HUES6 (cell line): ENCODE results near the gene MYRF.

Experiments
- H3K27ac ChIP-seq: 2 replicates; pipeline ENCODE4 v1.7.0; 2013; ENCODE audit warnings: low read depth, mild to moderate bottlenecking, low read length, inconsistent platforms
- H3K27me3 ChIP-seq: 2 replicates; pipeline ENCODE4 v1.6.1; 2013; ENCODE audit warnings: low read length; ENCODE audit not compliant: control insufficient read depth, insufficient read depth
- H3K36me3 ChIP-seq: 2 replicates; pipeline ENCODE4 v1.6.1; 2013; ENCODE audit warnings: low read length; ENCODE audit not compliant: control insufficient read depth, insufficient read depth
- H3K4me1 ChIP-seq: 2 replicates; pipeline ENCODE4 v1.6.1; 2013; ENCODE audit warnings: low read length; ENCODE audit not compliant: control insufficient read depth, insufficient read depth
- H3K4me3 ChIP-seq: 2 replicates; pipeline ENCODE4 v1.5.1; 2013; ENCODE audit warnings: low read depth, low read length
- H3K9ac ChIP-seq: one replicate; pipeline ENCODE4 v1.6.1; 2013; ENCODE audit warnings: mild to moderate bottlenecking, low read length
- H3K9me3 ChIP-seq: 2 replicates; pipeline ENCODE4 v1.6.1; 2013; ENCODE audit warnings: low read depth, low read length; ENCODE audit not compliant: control insufficient read depth, insufficient read depth

The MYRF gene

DNA sequence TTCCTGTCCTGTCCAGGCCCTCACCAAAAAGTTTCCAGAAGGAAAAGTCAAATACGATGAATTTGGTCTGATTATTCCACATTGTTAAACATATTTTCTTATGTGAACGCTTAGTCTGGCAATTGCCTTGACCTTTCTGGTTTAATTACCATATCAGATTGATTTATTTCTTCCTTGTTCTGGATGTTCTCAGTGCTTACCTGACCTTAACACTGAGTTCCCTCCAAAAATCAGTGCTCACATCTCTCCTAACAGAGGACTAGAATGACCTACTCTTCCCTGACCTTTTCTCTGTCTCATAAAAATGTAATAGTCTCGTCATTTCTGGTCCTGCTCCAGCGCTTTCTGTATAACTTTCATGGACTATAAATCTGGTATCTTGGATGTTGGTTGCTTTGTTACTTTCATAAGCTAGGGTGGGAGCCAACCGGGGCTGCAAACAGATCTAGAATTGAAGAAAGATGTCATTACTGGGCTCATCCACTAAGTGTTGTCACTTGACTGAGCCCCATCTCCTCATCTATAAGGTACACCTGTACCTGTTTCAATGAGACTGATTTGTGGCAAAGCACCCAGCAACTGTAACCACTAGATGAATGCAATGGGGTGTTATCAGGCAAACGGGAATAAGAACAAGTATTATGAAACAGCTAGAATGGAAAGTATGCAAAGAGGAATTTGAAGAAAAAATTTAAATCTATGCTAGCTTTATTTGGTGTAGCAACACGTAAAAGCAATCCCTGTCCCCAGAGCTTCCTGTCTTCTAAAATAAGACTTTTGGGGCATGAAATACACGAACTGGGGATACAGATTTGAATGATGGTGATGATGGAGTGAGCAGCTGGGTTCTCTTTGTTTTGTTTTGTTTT is 78.0 kb downstream of the MYRF start:
- no peak overlapping the region for H3K27ac ChIP-seq
- H3K27me3 ChIP-seq, result no peaks in the 10 kb centered on the region
- peak overlapping the region; percentile 98 for H3K9ac ChIP-seq
- no peaks in the 10 kb centered on the region for H3K9me3 ChIP-seq
- H3K36me3 ChIP-seq, result peaks cover 29% of the 10 kb centered on the region; the same call in 1 of the 2 replicates
- peaks cover 66% of the 10 kb centered on the region for H3K4me1 ChIP-seq
- peak overlapping the region; percentile 99 for H3K4me3 ChIP-seq

DNA sequence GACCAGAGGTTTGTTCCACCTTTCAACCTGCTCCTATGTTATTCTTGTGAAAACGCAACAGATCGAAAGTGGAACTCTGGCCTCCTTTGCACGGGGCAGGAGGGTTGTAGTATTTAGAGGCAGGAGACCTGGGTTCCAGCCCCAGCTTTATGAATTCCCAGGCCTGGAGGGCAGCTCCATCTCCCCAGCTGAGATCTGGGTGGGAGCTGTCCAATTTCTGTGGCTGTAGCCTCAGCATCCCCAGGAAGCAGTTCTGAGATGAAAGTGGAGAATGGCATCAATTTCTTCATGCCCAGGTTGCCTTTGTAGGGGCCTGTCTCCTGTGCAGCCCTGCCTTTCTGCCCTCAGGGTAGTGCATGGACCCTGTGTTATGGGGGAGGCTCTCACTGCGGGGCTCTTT is 79.8 kb downstream of the MYRF start:
- peaks cover 58% of the 10 kb centered on the region for H3K4me1 ChIP-seq
- H3K4me3 ChIP-seq, result no peak overlapping the region
- no peak overlapping the region for H3K27ac ChIP-seq
- H3K27me3 ChIP-seq, result no peaks in the 10 kb centered on the region
- H3K9ac ChIP-seq, result no peak overlapping the region
- H3K9me3 ChIP-seq, result no peaks in the 10 kb centered on the region
- H3K36me3 ChIP-seq, result peaks cover 32% of the 10 kb centered on the region

DNA sequence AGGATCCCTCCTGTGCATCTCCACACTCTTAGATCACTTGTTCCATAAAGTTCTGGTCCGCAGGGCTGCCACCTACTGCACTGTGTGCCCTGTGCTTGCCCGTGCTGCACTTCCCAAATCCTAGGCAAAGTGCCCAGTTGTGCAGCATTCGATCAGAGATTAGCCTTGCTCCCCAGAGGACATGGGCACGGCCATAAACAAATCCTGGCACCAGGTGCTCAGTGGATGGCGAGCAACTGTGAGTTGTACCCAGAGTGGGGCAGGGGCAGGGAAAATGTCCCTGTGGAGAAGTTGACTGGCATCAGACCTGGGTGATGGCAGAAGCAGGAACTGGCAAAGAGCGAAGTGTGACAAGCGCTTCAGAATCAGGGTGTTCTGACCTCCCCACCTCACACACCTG is 80.3 kb downstream of the MYRF start:
- Histone ChIP-seq H3K4me1 (peaks cover 57% of the 10 kb centered on the region), H3K9me3 (no peaks in the 10 kb centered on the region), H3K36me3 (peaks cover 37% of the 10 kb centered on the region), H3K27me3 (no peaks in the 10 kb centered on the region), H3K9ac (no peak overlapping the region), H3K27ac (no peak overlapping the region), H3K4me3 (no peak overlapping the region)

DNA sequence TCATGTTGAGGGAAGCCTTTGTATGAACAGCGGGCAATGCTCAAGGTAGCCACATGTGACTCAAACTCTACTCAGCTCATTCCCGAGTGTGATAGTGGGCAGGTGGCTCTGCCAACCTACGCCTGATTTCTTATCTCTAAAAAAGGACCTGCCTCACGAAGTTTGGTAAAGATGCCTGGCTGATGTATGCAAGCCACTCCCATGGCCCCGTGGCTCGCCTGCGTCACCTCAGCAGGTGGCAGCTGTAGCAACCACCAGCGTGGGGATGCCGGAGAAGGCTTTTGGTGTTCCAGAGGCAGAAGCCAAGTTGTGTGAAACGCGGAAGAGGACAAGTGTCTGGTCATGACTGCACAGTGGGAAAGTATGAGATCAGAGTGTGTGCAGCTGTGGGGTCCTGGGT is 81.0 kb downstream of the MYRF start:
- H3K4me3 ChIP-seq, result no peak overlapping the region; the same call in 1 of the 2 replicates
- no peaks in the 10 kb centered on the region for H3K9me3 ChIP-seq
- no peak overlapping the region for H3K9ac ChIP-seq
- H3K27ac ChIP-seq, result no peak overlapping the region
- H3K27me3 ChIP-seq, result no peaks in the 10 kb centered on the region
- H3K36me3 ChIP-seq, result peaks cover 44% of the 10 kb centered on the region
- H3K4me1 ChIP-seq, result peaks cover 57% of the 10 kb centered on the region

DNA sequence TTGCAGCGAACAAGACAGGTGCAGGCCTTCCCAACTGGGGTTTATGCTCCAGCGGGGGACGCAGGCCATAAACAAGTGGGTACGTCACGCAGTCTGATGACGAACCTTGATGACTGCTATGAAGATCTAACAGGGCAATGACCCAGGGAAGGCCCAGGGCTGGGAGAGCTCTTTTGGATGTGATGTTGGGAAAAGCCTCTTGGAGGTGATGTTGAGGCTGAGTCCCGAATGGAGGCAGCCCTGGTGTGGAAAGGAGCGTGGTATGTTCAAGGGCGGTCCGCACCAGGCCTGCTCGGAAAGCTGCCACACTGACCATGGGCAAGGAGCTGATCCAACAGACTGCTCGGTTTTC is 81.5 kb downstream of the MYRF start:
- Histone ChIP-seq H3K36me3 (peaks cover 49% of the 10 kb centered on the region), H3K9ac (peak overlapping the region; percentile 23), H3K27ac (peak overlapping the region; percentile 5; the same call in 1 of the 2 replicates), H3K4me3 (peak overlapping the region; percentile 4; the same call in 1 of the 2 replicates), H3K9me3 (no peaks in the 10 kb centered on the region), H3K27me3 (no peaks in the 10 kb centered on the region), H3K4me1 (peaks cover 57% of the 10 kb centered on the region)

DNA sequence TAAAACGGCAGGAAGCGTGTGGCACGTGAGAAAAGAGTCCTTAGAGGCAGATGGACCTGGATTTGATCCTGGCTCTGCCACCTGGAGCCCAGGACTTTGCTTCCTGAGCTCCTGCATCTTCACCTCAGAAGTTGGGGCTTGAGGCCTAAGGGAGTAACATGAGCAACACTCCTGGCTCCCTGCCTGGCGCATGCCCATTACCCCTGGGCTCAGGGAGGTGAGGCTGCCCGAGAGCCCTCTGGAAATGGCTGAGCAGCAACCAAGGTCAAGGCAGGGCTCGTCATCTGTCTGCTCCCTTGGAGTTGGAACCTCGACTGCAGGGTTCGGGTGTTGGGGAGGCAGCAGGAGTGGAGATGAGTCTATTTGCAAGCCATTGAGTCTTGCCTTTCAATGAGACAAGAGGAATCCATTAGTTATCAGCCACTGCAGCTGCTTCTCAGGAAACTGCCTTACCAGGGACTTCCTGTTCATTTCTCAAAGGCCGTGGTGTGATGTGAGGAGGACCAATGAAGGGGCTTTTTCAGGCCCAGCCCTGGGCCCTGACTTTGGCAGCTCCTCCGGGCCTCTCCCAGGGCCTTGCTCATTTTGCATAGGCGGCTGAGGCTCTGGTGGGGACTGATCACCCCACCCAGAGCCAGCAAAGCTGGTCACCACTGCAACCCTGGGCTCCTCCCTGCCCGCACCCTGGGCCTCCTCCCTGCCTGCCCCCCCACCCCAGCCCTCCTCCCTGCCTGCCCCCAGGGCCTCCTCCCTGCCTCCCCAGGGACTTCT is 82.0 kb downstream of the MYRF start:
- Histone ChIP-seq H3K36me3 (peaks cover 52% of the 10 kb centered on the region), H3K27me3 (no peaks in the 10 kb centered on the region), H3K27ac (peak overlapping the region; percentile 48; the same call in 1 of the 2 replicates), H3K4me1 (peaks cover 54% of the 10 kb centered on the region), H3K9me3 (no peaks in the 10 kb centered on the region), H3K9ac (peak overlapping the region; percentile 23), H3K4me3 (peak overlapping the region; percentile 4; the same call in 1 of the 2 replicates)

DNA sequence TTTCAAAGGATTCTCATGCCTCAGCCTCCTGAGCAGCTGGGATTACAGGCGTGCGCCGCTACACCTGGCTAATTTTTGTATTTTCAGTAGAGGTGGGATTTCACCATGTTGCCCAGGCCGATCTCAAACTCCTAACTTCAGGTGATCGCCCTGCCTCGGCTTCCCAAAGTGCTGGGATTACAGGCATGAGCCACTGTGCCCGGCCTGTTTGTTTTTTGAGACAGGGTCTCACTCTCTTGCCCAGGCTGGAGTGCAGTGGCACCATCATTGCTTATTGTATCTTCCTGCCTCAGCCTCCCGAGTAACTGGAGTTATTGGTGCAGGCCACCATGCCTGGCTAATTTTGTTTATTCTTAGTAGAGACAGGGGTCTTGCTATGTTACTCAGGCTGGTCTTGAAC is 83.8 kb downstream of the MYRF start:
- no peak overlapping the region for H3K27ac ChIP-seq
- H3K4me1 ChIP-seq, result peaks cover 38% of the 10 kb centered on the region
- no peak overlapping the region for H3K9ac ChIP-seq
- no peaks in the 10 kb centered on the region for H3K9me3 ChIP-seq
- H3K27me3 ChIP-seq, result no peaks in the 10 kb centered on the region
- H3K36me3 ChIP-seq, result peaks cover 69% of the 10 kb centered on the region
- H3K4me3 ChIP-seq, result no peak overlapping the region

DNA sequence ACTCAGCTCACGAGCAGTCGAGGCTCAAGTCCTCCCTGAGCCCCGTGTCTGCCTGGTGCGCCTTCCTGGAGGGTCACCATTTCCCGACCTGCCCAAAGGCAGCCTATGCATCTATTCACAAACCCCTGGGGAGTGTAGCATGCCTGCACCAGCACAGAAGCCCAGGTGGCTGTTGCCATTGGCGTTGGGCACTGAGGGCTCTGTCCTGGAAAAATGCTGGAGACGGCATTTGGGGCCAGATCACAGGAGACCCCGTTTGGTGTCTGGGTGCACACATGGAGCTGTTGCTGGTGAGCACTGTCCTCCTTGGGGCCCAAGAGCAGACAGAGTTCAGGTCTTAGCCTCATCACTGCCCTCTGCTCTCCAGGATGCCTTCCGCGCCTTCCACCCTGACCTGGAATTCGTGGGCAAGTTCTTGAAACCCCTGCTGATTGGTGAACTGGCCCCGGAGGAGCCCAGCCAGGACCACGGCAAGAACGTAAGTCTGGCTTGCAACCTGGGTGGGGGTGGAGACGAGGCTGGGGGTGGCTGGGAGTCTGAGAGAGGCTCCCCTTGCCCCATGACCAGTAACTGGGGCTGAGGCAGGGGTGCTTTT is 85.1 kb downstream of the MYRF start:
- H3K27ac ChIP-seq, result no peak overlapping the region
- H3K36me3 ChIP-seq, result peaks cover 70% of the 10 kb centered on the region
- no peaks in the 10 kb centered on the region for H3K9me3 ChIP-seq
- no peaks in the 10 kb centered on the region for H3K27me3 ChIP-seq
- H3K4me3 ChIP-seq, result no peak overlapping the region
- no peak overlapping the region for H3K9ac ChIP-seq
- H3K4me1 ChIP-seq, result peaks cover 29% of the 10 kb centered on the region
